Upper lobe of left lung (tissue), 4 donors: ENCODE data around the gene MGMT.

Source experiments
- EP300 ChIP-seq, 4 donors: sonication (generic); formaldehyde crosslinking; IDR thresholded peaks; one replicate each; pipeline ENCODE4 v1.5.1; 2017; ENCODE audit warnings: antibody characterized with exemption in 4 of 4, control low read depth in 2 of 4
- POLR2AphosphoS5 ChIP-seq, 2 donors: sonication (generic); formaldehyde crosslinking; IDR thresholded peaks; one replicate each; pipeline ENCODE4 v1.5.1; 2017; ENCODE audit warnings: antibody characterized with exemption in 2 of 2
- TF ChIP-seq, protein P1 (sequence below), 6 experiments: fragments of 450-650 bp in 4 of 6; fragments of 200-600 bp in 2 of 6; sonication (generic) in 2 of 6; IDR thresholded peaks; one replicate each; pipeline ENCODE4 v1.5.1; 2016 to 2019; ENCODE audit warnings: antibody characterized with exemption in 6 of 6

DNA sequence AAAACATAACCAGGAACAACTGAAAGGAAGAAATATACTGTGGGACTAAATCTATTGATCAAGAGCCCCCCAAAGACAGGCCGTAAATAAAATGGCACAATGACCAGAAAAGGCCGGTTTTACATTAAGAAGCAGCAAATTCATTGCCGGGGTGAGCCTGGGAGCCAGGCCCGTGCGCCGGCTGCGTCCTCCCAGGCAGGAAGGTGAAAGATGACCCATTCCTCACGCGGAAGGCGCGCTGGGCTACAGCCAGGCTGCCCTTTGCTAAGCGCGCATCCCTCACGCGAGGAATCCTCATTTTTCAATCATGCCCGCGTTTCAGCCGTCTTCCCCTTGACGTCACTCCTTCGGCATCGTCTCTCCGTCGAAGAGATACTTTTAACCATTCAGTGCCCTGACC, 47.6 kb upstream of the MGMT start:
- TF ChIP-seq, protein P1, sequence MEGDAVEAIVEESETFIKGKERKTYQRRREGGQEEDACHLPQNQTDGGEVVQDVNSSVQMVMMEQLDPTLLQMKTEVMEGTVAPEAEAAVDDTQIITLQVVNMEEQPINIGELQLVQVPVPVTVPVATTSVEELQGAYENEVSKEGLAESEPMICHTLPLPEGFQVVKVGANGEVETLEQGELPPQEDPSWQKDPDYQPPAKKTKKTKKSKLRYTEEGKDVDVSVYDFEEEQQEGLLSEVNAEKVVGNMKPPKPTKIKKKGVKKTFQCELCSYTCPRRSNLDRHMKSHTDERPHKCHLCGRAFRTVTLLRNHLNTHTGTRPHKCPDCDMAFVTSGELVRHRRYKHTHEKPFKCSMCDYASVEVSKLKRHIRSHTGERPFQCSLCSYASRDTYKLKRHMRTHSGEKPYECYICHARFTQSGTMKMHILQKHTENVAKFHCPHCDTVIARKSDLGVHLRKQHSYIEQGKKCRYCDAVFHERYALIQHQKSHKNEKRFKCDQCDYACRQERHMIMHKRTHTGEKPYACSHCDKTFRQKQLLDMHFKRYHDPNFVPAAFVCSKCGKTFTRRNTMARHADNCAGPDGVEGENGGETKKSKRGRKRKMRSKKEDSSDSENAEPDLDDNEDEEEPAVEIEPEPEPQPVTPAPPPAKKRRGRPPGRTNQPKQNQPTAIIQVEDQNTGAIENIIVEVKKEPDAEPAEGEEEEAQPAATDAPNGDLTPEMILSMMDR (IDR thresholded peaks at IDR 0.05) = no peak
- TF ChIP-seq EP300 (IDR thresholded peaks at IDR 0.05) = no peak
- TF ChIP-seq POLR2AphosphoS5 (IDR thresholded peaks at IDR 0.05) = no peak
